CD4-positive, alpha-beta memory T cell (primary cell): Measurements from ENCODE around the gene TUT4. TPM values are rescaled to one million over a fixed set of nuclear protein-coding genes. Genes with fewer than 3 reads are reported as not detected.

Experiments used
- CTCF ChIA-PET: fragments of 350-600 bp; sonication (Branson Sonifier 250); formaldehyde crosslinking; loops from one replicate; lab custom pipeline; 2021; ENCODE audit warnings: inconsistent platforms; ENCODE audit not compliant: partially characterized antibody; lab: Charles Lee
- POLR2A ChIA-PET: fragments of 350-600 bp; sonication (Branson Sonifier 250); formaldehyde crosslinking; loops from one replicate; lab custom pipeline; 2021; ENCODE audit not compliant: partially characterized antibody; lab: Charles Lee
- DNase-seq, 5 donors: peaks; one replicate each; pipeline versions ENCODE4 v3.0.0 to v3.0.0-alpha.2; 2020 to 2022; ENCODE audit warnings: mixed read lengths in 1 of 5
- H3K27ac ChIP-seq: one replicate; pipeline ENCODE4 v1.7.0; 2013; ENCODE audit warnings: low read depth, low read length
- H3K27me3 ChIP-seq: 2 replicates; pipeline ENCODE4 v1.7.0; 2013; ENCODE audit warnings: mild to moderate bottlenecking, low read length, moderate library complexity; ENCODE audit not compliant: insufficient read depth
- H3K36me3 ChIP-seq: 2 replicates; pipeline ENCODE4 v1.7.0; 2013; ENCODE audit warnings: mild to moderate bottlenecking, low read length, moderate library complexity; ENCODE audit not compliant: insufficient read depth
- H3K4me1 ChIP-seq: 2 replicates; pipeline ENCODE4 v1.7.0; 2013; ENCODE audit warnings: mild to moderate bottlenecking, low read length, moderate library complexity; ENCODE audit not compliant: insufficient read depth
- H3K4me3 ChIP-seq, 2 donors: one replicate each; pipeline ENCODE4 v1.7.0; 2013; ENCODE audit warnings: low read length in 2 of 2, mild to moderate bottlenecking in 1 of 2
- H3K9me3 ChIP-seq, 2 donors: one replicate each; pipeline ENCODE4 v1.7.0; 2013; ENCODE audit warnings: low read length in 2 of 2, control low read depth in 1 of 2; ENCODE audit not compliant: control insufficient read depth in 1 of 2
- H3K27ac Mint-ChIP-seq, 7 donors: one replicate each; pipeline ENCODE4 v1.8.0; 2020 to 2021; ENCODE audit warnings: mixed read lengths in 7 of 7, mild to moderate bottlenecking in 6 of 7, inconsistent platforms in 3 of 7, moderate library complexity in 3 of 7
- H3K27me3 Mint-ChIP-seq, 2 donors: one replicate each; pipeline ENCODE4 v1.8.0; 2020 to 2021; ENCODE audit warnings: mixed read lengths in 2 of 2
- H3K36me3 Mint-ChIP-seq, 2 donors: one replicate each; pipeline ENCODE4 v1.8.0; 2020 to 2021; ENCODE audit warnings: mixed read lengths in 2 of 2, inconsistent platforms in 1 of 2, mild to moderate bottlenecking in 1 of 2
- H3K4me1 Mint-ChIP-seq, 4 donors: one replicate each; pipeline ENCODE4 v1.8.0; 2020 to 2021; ENCODE audit warnings: mixed read lengths in 4 of 4, mild to moderate bottlenecking in 1 of 4
- H3K4me3 Mint-ChIP-seq, 8 donors: one replicate each; pipeline ENCODE4 v1.8.0; 2020 to 2021; ENCODE audit warnings: mixed read lengths in 8 of 8, mild to moderate bottlenecking in 7 of 8, moderate library complexity in 6 of 8, inconsistent platforms in 3 of 8
- H3K9me3 Mint-ChIP-seq, 8 donors: one replicate each; pipeline ENCODE4 v1.8.0; 2020 to 2021; ENCODE audit warnings: mixed read lengths in 8 of 8, mild to moderate bottlenecking in 5 of 8, inconsistent platforms in 3 of 8, moderate library complexity in 1 of 8
- intact Hi-C: fragments of 100-400 bp; cut with micrococcal nuclease; formaldehyde crosslinking; loops from one replicate; pipeline ENCODE4 v1.15.1; 2023
- polyA plus RNA-seq, 2 donors: library from polyadenylated mRNA; unstranded; fragments of 300-500 nt; fragmentation: Illumina TruSeq; gene quantifications; one replicate each; pipeline ENCODE4 v1.2.3, GENCODE V29; 2021
- total RNA-seq, 2 experiments: library from RNA; stranded (reverse); gene quantifications; one replicate each; pipeline ENCODE4 v1.2.3, GENCODE V29; 2021

The TUT4 gene
- total and polyA plus RNA-seq, 4 experiments from 2014 or later: 22.4 to 159 (median 96.8) TPM

DNA sequence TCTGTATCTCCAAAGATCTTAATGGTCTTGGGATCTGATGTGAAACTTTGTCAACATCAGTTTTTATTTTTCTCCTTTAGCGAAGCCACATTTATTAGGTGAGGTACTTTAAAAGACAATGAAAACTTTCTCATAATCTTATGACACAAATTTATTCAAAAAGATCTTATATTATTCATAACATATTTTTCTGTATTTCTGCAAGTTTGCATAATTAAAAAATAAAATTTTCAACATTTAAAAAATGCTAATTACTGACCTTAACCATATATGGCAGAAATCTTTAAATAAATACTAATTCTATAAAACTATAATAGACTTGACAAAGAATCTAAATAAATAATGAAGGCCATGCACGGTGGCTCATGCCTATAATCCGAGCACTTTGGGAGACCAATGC is 75.9 kb downstream of the TUT4 start:
- Mint-ChIP-seq H3K27ac (no peak overlapping the region), H3K27me3 (no peaks in the 10 kb centered on the region), H3K9me3 (no peaks in the 10 kb centered on the region), H3K4me1 (peaks cover 0 to 5% (median 4%) of the 10 kb centered on the region in 4 donors), H3K36me3 (peaks cover 25 to 32% of the 10 kb centered on the region in 2 donors), H3K4me3 (no peak overlapping the region)
- H3K9me3 ChIP-seq: no peaks in the 10 kb centered on the region
- DNase-seq: no peak
- ChIA-PET POLR2A (no interaction called here), CTCF (no interaction called here)
- no peaks in the 10 kb centered on the region for H3K27me3 ChIP-seq
- H3K4me1 ChIP-seq: no peaks in the 10 kb centered on the region
- intact Hi-C loops: no loop called here
- no peak overlapping the region for H3K4me3 ChIP-seq
- no peak overlapping the region for H3K27ac ChIP-seq
- H3K36me3 ChIP-seq: peaks cover 5% of the 10 kb centered on the region

DNA sequence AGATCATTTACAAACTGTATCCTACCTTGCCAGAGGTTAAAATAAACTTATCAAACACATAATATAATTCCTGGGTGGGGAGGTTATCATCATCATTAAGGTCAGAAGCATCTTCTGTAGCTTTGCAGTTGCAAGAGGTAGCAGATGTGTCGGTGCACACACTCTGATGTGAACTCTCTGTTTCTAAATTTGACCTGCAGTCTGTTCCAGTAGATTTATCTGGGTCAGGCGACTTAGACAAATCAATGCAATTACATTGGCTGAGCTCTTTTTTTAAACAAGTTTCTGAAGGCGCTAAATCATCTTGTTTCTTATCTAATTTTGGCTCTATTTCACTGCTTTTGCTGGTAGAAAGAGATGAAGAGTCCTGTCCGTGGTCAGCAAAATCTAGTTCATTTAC is 78.1 kb downstream of the TUT4 start:
- H3K4me3 ChIP-seq: no peak overlapping the region
- peaks cover 33 to 39% of the 10 kb centered on the region in 2 donors for H3K36me3 Mint-ChIP-seq
- POLR2A ChIA-PET: interaction anchor here (1.0 kb wide), 1 partner anchor 104 kb away, joined by 3 read pairs; no protein-coding TSS in a partner anchor
- intact Hi-C loops: no loop called here
- no peak overlapping the region for H3K27ac ChIP-seq
- H3K27me3 ChIP-seq: no peaks in the 10 kb centered on the region
- H3K27ac Mint-ChIP-seq: no peak overlapping the region
- H3K4me3 Mint-ChIP-seq: no peak overlapping the region
- peaks cover 0 to 5% (median 4%) of the 10 kb centered on the region in 4 donors for H3K4me1 Mint-ChIP-seq
- no peaks in the 10 kb centered on the region for H3K27me3 Mint-ChIP-seq
- no peaks in the 10 kb centered on the region for H3K9me3 Mint-ChIP-seq
- H3K36me3 ChIP-seq: peaks cover 5% of the 10 kb centered on the region
- no peaks in the 10 kb centered on the region for H3K4me1 ChIP-seq
- CTCF ChIA-PET: interaction anchor here (1.0 kb wide), 1 partner anchor 177 kb away, joined by 3 read pairs; no protein-coding TSS in a partner anchor
- DNase-seq: no peak
- no peaks in the 10 kb centered on the region for H3K9me3 ChIP-seq

DNA sequence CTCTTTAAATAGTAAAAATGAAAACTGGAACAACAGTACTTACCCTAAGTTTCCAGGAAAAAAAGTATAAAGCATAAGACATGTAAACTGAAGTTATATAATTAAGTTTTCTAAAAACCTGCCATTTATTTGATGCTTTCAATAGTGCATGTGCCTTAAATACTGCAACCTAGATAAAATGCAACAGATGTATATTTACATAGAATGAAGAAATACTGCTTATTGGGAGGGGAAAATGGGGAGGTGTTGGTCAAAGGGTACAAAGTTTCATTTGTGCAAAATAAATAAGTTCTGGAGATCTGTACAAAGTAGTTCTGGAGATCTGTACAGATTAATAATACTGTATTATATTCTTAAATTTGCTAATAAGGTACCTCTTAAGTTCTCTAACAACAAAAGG is 79.9 kb downstream of the TUT4 start:
- Histone ChIP-seq H3K4me1 (no peaks in the 10 kb centered on the region), H3K27ac (no peak overlapping the region), H3K9me3 (no peaks in the 10 kb centered on the region), H3K27me3 (no peaks in the 10 kb centered on the region), H3K4me3 (no peak overlapping the region), H3K36me3 (peaks cover 5% of the 10 kb centered on the region)
- Mint-ChIP-seq H3K4me1 (peaks cover 0 to 5% (median 4%) of the 10 kb centered on the region in 4 donors), H3K27me3 (no peaks in the 10 kb centered on the region), H3K9me3 (no peaks in the 10 kb centered on the region), H3K36me3 (peaks cover 36 to 43% of the 10 kb centered on the region in 2 donors), H3K4me3 (no peak overlapping the region), H3K27ac (peak overlapping the region in 3 of 7 donors; percentile 16 to 45 (median 40))
- DNase-seq: no peak
- intact Hi-C loops: no loop called here
- ChIA-PET CTCF (no interaction called here), POLR2A (no interaction called here)

DNA sequence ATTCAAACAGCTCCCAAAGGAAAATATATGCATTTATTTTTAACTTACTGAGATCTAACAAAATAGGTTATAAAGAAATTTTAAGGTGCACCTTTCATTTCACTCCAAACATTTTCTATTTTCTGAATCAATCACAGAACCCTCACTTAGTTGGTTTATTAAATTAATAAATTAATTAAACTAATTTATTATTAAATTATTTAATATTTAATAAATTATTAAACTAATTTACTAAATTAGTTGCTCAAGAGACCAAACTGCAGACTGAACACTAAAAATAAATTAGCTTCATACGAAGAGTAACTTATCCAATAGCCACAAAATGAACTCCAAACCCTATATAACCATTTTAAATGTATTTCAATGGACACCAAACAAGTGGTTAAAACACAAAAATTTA is 80.5 kb downstream of the TUT4 start:
- POLR2A ChIA-PET: no interaction called here
- H3K4me3 ChIP-seq: no peak overlapping the region
- H3K4me1 ChIP-seq: no peaks in the 10 kb centered on the region
- CTCF ChIA-PET: no interaction called here
- no peak overlapping the region for H3K4me3 Mint-ChIP-seq
- intact Hi-C loops: no loop called here
- no peak for DNase-seq
- peaks cover 36 to 46% of the 10 kb centered on the region in 2 donors for H3K36me3 Mint-ChIP-seq
- H3K36me3 ChIP-seq: no peaks in the 10 kb centered on the region
- H3K27ac ChIP-seq: no peak overlapping the region
- H3K27me3 ChIP-seq: no peaks in the 10 kb centered on the region
- peaks cover 0 to 6% (median 5%) of the 10 kb centered on the region in 4 donors for H3K4me1 Mint-ChIP-seq
- H3K27me3 Mint-ChIP-seq: no peaks in the 10 kb centered on the region
- no peak overlapping the region for H3K27ac Mint-ChIP-seq
- H3K9me3 ChIP-seq: no peaks in the 10 kb centered on the region
- H3K9me3 Mint-ChIP-seq: no peaks in the 10 kb centered on the region

DNA sequence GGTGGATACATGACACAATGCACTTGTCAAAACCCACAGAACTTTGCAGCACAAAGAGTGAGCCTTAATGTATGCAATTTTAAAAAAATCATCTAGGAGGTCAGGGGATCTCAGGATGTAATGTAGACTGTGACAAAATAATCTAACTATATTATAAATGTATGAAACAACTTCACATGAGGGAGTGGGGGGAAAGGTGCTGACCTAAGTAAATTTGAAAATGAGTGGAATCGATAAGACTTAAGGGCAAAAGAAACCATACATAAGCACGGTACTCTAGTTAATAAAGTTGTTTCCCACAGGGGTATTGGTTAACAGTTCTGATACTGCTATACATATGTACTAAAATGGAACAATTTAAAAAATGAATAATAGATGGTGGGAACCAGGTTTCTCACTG is 83.8 kb downstream of the TUT4 start:
- H3K36me3 Mint-ChIP-seq: peaks cover 22 to 43% of the 10 kb centered on the region in 2 donors
- H3K9me3 Mint-ChIP-seq: no peaks in the 10 kb centered on the region
- H3K4me1 Mint-ChIP-seq: peaks cover 0 to 9% (median 3%) of the 10 kb centered on the region in 4 donors
- no peak for DNase-seq
- no peaks in the 10 kb centered on the region for H3K4me1 ChIP-seq
- ChIA-PET POLR2A (no interaction called here), CTCF (no interaction called here)
- no peaks in the 10 kb centered on the region for H3K27me3 ChIP-seq
- intact Hi-C loops: no loop called here
- H3K27me3 Mint-ChIP-seq: no peaks in the 10 kb centered on the region
- H3K27ac ChIP-seq: no peak overlapping the region
- H3K36me3 ChIP-seq: no peaks in the 10 kb centered on the region
- no peak overlapping the region for H3K4me3 ChIP-seq
- H3K9me3 ChIP-seq: no peaks in the 10 kb centered on the region
- no peak overlapping the region for H3K4me3 Mint-ChIP-seq
- H3K27ac Mint-ChIP-seq: peak overlapping the region in 1 of 7 donors; percentile 42

DNA sequence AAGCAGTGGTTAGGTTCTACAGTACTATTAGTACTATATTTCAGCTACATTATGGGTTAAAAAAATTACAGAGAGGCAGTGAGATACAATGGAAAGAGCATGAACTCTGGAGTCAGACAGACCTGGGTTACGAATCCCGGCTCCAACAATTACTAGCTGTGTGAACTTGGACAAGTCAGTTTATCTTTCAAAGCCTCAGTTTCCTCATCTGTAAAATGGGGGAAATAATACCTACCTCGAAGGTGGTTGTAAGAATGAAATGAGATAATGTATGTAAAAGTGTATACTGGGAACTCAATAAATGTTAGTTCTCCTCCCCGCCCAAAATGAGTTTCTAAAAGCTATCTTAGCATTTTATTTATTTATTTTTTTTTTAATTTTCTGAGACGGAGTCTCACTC is 89.0 kb downstream of the TUT4 start:
- Histone ChIP-seq H3K36me3 (no peaks in the 10 kb centered on the region), H3K27ac (no peak overlapping the region), H3K9me3 (no peaks in the 10 kb centered on the region), H3K4me1 (no peaks in the 10 kb centered on the region), H3K4me3 (no peak overlapping the region), H3K27me3 (no peaks in the 10 kb centered on the region)
- no peak for DNase-seq
- Mint-ChIP-seq H3K4me3 (no peak overlapping the region), H3K36me3 (peaks cover 15 to 36% of the 10 kb centered on the region in 2 donors), H3K27me3 (no peaks in the 10 kb centered on the region), H3K27ac (no peak overlapping the region), H3K4me1 (peaks cover 0 to 5% (median 3%) of the 10 kb centered on the region in 4 donors), H3K9me3 (no peaks in the 10 kb centered on the region)
- ChIA-PET CTCF (interaction anchor here (1.1 to 1.5 kb wide), 2 partner anchors 222 kb away, joined by 3 to 4 read pairs; no protein-coding TSS in a partner anchor), POLR2A (no interaction called here)
- intact Hi-C loops: no loop called here

DNA sequence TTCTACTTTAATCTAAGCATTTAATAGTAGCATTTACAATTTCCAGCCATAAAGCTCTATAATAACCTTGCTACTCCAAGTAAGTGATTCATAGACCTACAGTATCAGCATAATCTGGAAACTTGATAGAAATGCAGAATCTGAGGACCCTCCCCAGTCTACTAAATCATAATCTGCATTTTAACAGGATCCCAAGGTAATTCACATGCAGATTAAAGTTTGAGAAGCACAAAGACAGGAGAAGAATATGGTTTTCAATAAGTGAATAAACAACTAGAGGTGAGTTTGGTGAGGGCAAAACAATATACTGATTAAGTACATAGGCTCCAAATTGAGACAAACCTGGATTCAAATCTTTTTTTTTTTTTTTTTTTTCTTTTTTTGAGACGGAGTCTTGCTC is 91.1 kb downstream of the TUT4 start:
- Histone ChIP-seq H3K27me3 (no peaks in the 10 kb centered on the region), H3K4me3 (no peak overlapping the region), H3K36me3 (peaks cover 4% of the 10 kb centered on the region), H3K27ac (no peak overlapping the region), H3K4me1 (no peaks in the 10 kb centered on the region), H3K9me3 (no peaks in the 10 kb centered on the region)
- Mint-ChIP-seq H3K9me3 (no peaks in the 10 kb centered on the region), H3K36me3 (peaks cover 12 to 39% of the 10 kb centered on the region in 2 donors), H3K4me1 (peaks cover 0 to 2% (median 0%) of the 10 kb centered on the region in 4 donors), H3K27ac (peak overlapping the region in 2 of 7 donors; percentile 25 to 55), H3K27me3 (no peaks in the 10 kb centered on the region), H3K4me3 (no peak overlapping the region)
- ChIA-PET CTCF (interaction anchor here (0.7 kb wide), 1 partner anchor 299 kb away, joined by 4 read pairs; no protein-coding TSS in a partner anchor), POLR2A (interaction anchor here (1.3 kb wide), 1 partner anchor 57 kb away, joined by 3 read pairs; the partner anchor contains the start of genes ORC1 and PRPF38A)
- DNase-seq: no peak
- intact Hi-C loops: no loop called here
